ENCODE measurements around the gene HDAC9.
A peak's percentile ranks its signal among the peaks of the same experiment; 100 is the strongest.

HDAC9 gene

GRCh38 chr7:18508443-18509427 lies 13.2 kb downstream of the HDAC9 start:
- no peaks in the 10 kb centered on the region for H3K27me3 ChIP-seq
- intact Hi-C loops (cut with DNase I; ENCODE audit: low total_unique reads), result no loop called here

GRCh38 chr7:18509481-18509880 lies 13.9 kb downstream of the HDAC9 start:
- TF ChIP-seq CTCF (IDR thresholded peaks at IDR 0.05), result no peak
- peak overlapping the region; percentile 31 to 36 for H3K4me3 ChIP-seq
- H3K9me3 ChIP-seq, result no peaks in the 10 kb centered on the region

More at GRCh38 chr7:18508443-18509427, 13.2 kb downstream of the HDAC9 start:
- Histone ChIP-seq H3K9me3 (no peaks in the 10 kb centered on the region), H3K4me1 (peaks cover 0 to 74% (median 10%) of the 10 kb centered on the region in 4 donors), H3K4me3 (peak overlapping the region; percentile 31 to 36), H3K36me3 (no peaks in the 10 kb centered on the region), H3K27ac (peak overlapping the region; percentile 74 to 78)
- no peak for DNase-seq
- no peak for TF ChIP-seq CTCF (IDR thresholded peaks at IDR 0.05)

GRCh38 chr7:18511351-18512140 lies 16.0 kb downstream of the HDAC9 start:
- H3K9me3 ChIP-seq, result no peaks in the 10 kb centered on the region
- H3K4me1 ChIP-seq, result peaks cover 0 to 74% (median 13%) of the 10 kb centered on the region in 4 donors
- H3K27me3 ChIP-seq, result no peaks in the 10 kb centered on the region
- intact Hi-C loops (cut with DNase I; ENCODE audit: low total_unique reads), result no loop called here
- TF ChIP-seq CTCF (IDR thresholded peaks at IDR 0.05), result no peak
- H3K36me3 ChIP-seq, result no peaks in the 10 kb centered on the region
- peak overlapping the region; percentile 5 to 74 for H3K27ac ChIP-seq
- DNase-seq, result no peak
- no peak overlapping the region for H3K4me3 ChIP-seq

More at GRCh38 chr7:18509481-18509880, 13.9 kb downstream of the HDAC9 start:
- Histone ChIP-seq H3K4me1 (peaks cover 0 to 74% (median 10%) of the 10 kb centered on the region in 4 donors), H3K36me3 (no peaks in the 10 kb centered on the region), H3K27me3 (no peaks in the 10 kb centered on the region), H3K27ac (peak overlapping the region; percentile 74 to 78)
- DNase-seq, result no peak
- intact Hi-C loops (cut with DNase I; ENCODE audit: low total_unique reads), result no loop called here

- Histone ChIP-seq H3K27me3 (no peaks in the 10 kb centered on the region), H3K36me3 (no peaks in the 10 kb centered on the region), H3K27ac (peak overlapping the region in 1 of 2 donors; percentile 51), H3K9me3 (no peaks in the 10 kb centered on the region), H3K4me1 (peaks cover 0 to 85% (median 13%) of the 10 kb centered on the region in 4 donors), H3K4me3 (no peak overlapping the region)
- DNase-seq, result no peak
- no peak for TF ChIP-seq CTCF (IDR thresholded peaks at IDR 0.05)
- intact Hi-C loops (cut with DNase I; ENCODE audit: low total_unique reads), result no loop called here
Measured at GRCh38 chr7:18513343-18513742, 17.8 kb downstream of the HDAC9 start.

GRCh38 chr7:18515067-18515466 lies 19.5 kb downstream of the HDAC9 start:
- Histone ChIP-seq H3K36me3 (no peaks in the 10 kb centered on the region), H3K4me3 (no peak overlapping the region), H3K9me3 (no peaks in the 10 kb centered on the region), H3K27me3 (no peaks in the 10 kb centered on the region), H3K27ac (peak overlapping the region; percentile 30 to 51), H3K4me1 (peaks cover 0 to 76% (median 9%) of the 10 kb centered on the region in 4 donors)
- no peak for DNase-seq
- TF ChIP-seq CTCF (IDR thresholded peaks at IDR 0.05), result no peak
- intact Hi-C loops (cut with DNase I; ENCODE audit: low total_unique reads), result no loop called here
